NCI-H1092 (cell line): ENCODE results near the gene DCAF11.
A peak's percentile ranks its signal among the peaks of the same experiment; 100 is the strongest.

Source experiments
- DNase-seq: peaks from one replicate; lab custom pipeline; 2025; lab: John Stamatoyannopoulos, UW

Gene DCAF11

GRCh38 chr14:24114532-24115421, at the start of gene DCAF11, which contains the start of gene NRL:
Gene DCAF11, plus strand, starts transcription at chr14:24114777. Its CDS starts 818 bp downstream, at chr14:24115595.
Gene NRL, minus strand, starts transcription at chr14:24114949. Its CDS starts 32,101 bp downstream, at chr14:24082848.
- DNase-seq = peak; percentile 100

- DNase-seq = no peak
These were observed 49.7 kb upstream of the DCAF11 start for GRCh38 chr14:24064856-24065255.

GRCh38 chr14:24065408-24065807, 49.2 kb upstream of the DCAF11 start:
- DNase-seq = no peak

- DNase-seq = no peak
These were observed 48.0 kb upstream of the DCAF11 start for GRCh38 chr14:24066496-24067132.

GRCh38 chr14:24067133-24068082, 47.2 kb upstream of the DCAF11 start:
- DNase-seq = no peak

GRCh38 chr14:24068711-24069410, 45.7 kb upstream of the DCAF11 start:
- DNase-seq = no peak

GRCh38 chr14:24069411-24069735, 45.2 kb upstream of the DCAF11 start:
- DNase-seq = no peak

- DNase-seq = no peak
These were observed 44.1 kb upstream of the DCAF11 start for GRCh38 chr14:24070285-24071143.

GRCh38 chr14:24071144-24071697, 43.4 kb upstream of the DCAF11 start, which contains the start of gene CPNE6:
Gene CPNE6, plus strand, starts transcription at chr14:24071562. Its CDS starts 1,375 bp downstream, at chr14:24072937.
- no peak for DNase-seq

- DNase-seq = no peak
These were observed 42.6 kb upstream of the DCAF11 start for GRCh38 chr14:24071836-24072430.

- DNase-seq = peak; percentile 45
These were observed 42.1 kb upstream of the DCAF11 start for GRCh38 chr14:24072436-24072835.

- no peak for DNase-seq
These were observed 41.4 kb upstream of the DCAF11 start for GRCh38 chr14:24072881-24073877.

- no peak for DNase-seq
These were observed 39.7 kb upstream of the DCAF11 start for GRCh38 chr14:24074625-24075484.

- DNase-seq = no peak
These were observed 38.9 kb upstream of the DCAF11 start for GRCh38 chr14:24075485-24076301.

- DNase-seq = no peak
These were observed 38.3 kb upstream of the DCAF11 start for GRCh38 chr14:24076302-24076601.

- no peak for DNase-seq
These were observed 37.5 kb upstream of the DCAF11 start for GRCh38 chr14:24077086-24077485.

- peak; percentile 33 for DNase-seq
These were observed 36.4 kb upstream of the DCAF11 start for GRCh38 chr14:24078146-24078545.
